ENCODE results near the gene GAL3ST3.

Gene GAL3ST3

GRCh38 chr11:66001942-66002647 is 46.9 kb downstream of the GAL3ST3 start, which contains the start of the genes BANF1 and EIF1AD:
Gene BANF1, plus strand, starts transcription at chr11:66002503. Its CDS starts 748 bp downstream, at chr11:66003251.
Gene EIF1AD, minus strand, starts transcription at chr11:66002157. Its CDS starts 1,768 bp downstream, at chr11:66000389.
- peak within 1 kb of the TSS; percentile 94 for H3K4me3 ChIP-seq (ENCODE audit: low read length)
- DNase-seq (ENCODE audit: low read depth): peak; percentile 99
- no peak for TF ChIP-seq CTCF (IDR thresholded peaks at IDR 0.05; ENCODE audit: insufficient read depth, low read depth, low read length, missing control alignments)

GRCh38 chr11:65997286-65997685 is 51.7 kb downstream of the GAL3ST3 start:
- no peak for DNase-seq (ENCODE audit: low read depth)
- H3K4me3 ChIP-seq (ENCODE audit: low read length): no peak overlapping the region
- no peak for TF ChIP-seq CTCF (IDR thresholded peaks at IDR 0.05; ENCODE audit: insufficient read depth, low read depth, low read length, missing control alignments)

GRCh38 chr11:65992056-65992455 is 56.9 kb downstream of the GAL3ST3 start:
- no peak overlapping the region for H3K4me3 ChIP-seq (ENCODE audit: low read length)
- TF ChIP-seq CTCF (IDR thresholded peaks at IDR 0.05; ENCODE audit: insufficient read depth, low read depth, low read length, missing control alignments): no peak
- no peak for DNase-seq (ENCODE audit: low read depth)
